ENCODE results near the gene ZNF90. TPM values are rescaled to one million over a fixed set of nuclear protein-coding genes. Genes with fewer than 3 reads are reported as not detected.

Gene ZNF90
- total and polyA plus RNA-seq, 2 donors (not counting 3 experiments of a cell fraction or from before 2014, with no cell fraction given): 0.92 to 4.1 TPM

DNA sequence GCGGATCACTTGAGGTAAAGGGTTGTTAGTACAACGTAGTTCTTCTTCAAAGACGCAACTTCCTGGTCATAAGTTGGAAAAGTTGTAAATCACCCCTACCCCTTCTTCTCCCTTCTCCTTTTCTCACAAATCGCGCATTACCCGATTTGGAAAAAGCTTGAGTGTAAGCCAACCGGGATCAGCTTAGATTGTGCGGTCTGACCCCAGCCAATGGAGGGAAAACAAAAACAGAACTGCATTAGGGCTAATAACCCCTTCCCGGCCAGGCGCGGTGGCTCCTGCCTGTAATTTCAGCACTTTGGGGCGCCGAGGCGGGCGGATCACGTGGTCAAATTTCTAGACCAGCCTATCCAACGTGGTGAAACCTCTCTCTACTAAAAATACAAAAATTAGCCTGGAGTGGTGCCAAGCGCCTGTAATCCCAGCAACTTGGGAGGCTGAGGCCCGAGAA is 806 bp downstream of the ZNF90 start:
- Histone ChIP-seq H3K36me3 (ENCODE audit: control insufficient read depth in 2 of 2, extremely low read depth in 1 of 2, insufficient read depth in 2 of 2, low read length in 2 of 2) (no peaks in the 10 kb centered on the region), H3K27me3 (ENCODE audit: control insufficient read depth in 2 of 2, insufficient read depth in 2 of 2, low read length in 2 of 2) (no peaks in the 10 kb centered on the region), H3K4me2 (ENCODE audit: insufficient read depth, low read length) (peak overlapping the region; percentile 12), H3K9ac (replicated peaks; ENCODE audit: extremely low read depth, insufficient read depth, low read length) (no peak overlapping the region), H3K9me3 (replicated peaks; ENCODE audit: control insufficient read depth, insufficient read depth, low read length) (no peaks in the 10 kb centered on the region), H3K79me2 (ENCODE audit: control insufficient read depth, insufficient read depth, low read length) (no peaks in the 10 kb centered on the region), H4K20me1 (replicated peaks; ENCODE audit: control insufficient read depth, extremely low read depth, insufficient read depth, low read length) (no peaks in the 10 kb centered on the region), H2AFZ (ENCODE audit: low read depth, low read length) (no peak overlapping the region), H3K27ac (ENCODE audit: insufficient read depth, low read depth, low read length) (no peak overlapping the region), H3K4me3 (replicated peaks in 1 of 3; ENCODE audit: insufficient read depth in 1 of 3, low read depth in 1 of 3, low read length in 3 of 3) (peak overlapping the region in 2 of 3 experiments; percentile 16 to 27), H3K9me1 (replicated peaks; ENCODE audit: control insufficient read depth, extremely low read depth, insufficient read depth, low read length) (no peaks in the 10 kb centered on the region), H3K4me1 (ENCODE audit: control insufficient read depth, extremely low read depth, insufficient read depth, low read length) (no peaks in the 10 kb centered on the region)
- no TSS peak for BruUV-seq (replicated peaks)
- ChIA-PET CTCF (no interaction called here), POLR2A (interaction anchor here (0.6 kb wide), 2 partner anchors 303 to 1115 kb away, joined by 3 read pairs; no protein-coding TSS in a partner anchor)
- TF ChIP-seq, protein P1, sequence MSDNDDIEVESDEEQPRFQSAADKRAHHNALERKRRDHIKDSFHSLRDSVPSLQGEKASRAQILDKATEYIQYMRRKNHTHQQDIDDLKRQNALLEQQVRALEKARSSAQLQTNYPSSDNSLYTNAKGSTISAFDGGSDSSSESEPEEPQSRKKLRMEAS (IDR thresholded peaks at IDR 0.05; ENCODE audit: insufficient read depth, insufficient read length): no peak
- TF ChIP-seq GATA2 (IDR thresholded peaks at IDR 0.05; ENCODE audit: insufficient read depth, insufficient read length, low read depth, low read length) (no peak), POLR2AphosphoS5 (IDR thresholded peaks at IDR 0.05; ENCODE audit: insufficient read depth, low read depth, low read length) (no peak), JUN (IDR thresholded peaks at IDR 0.05; ENCODE audit: borderline replicate concordance, insufficient read depth, insufficient read length, low read depth) (no peak), MYC (IDR thresholded peaks at IDR 0.05; ENCODE audit: low read depth, low read length) (no peak), FOS (IDR thresholded peaks at IDR 0.05; ENCODE audit: borderline replicate concordance, insufficient read depth, low read length) (no peak), EZH2 (IDR thresholded peaks at IDR 0.05; ENCODE audit: borderline replicate concordance, low read depth, low read length, severe bottlenecking) (no peak), POLR2A (IDR thresholded peaks at IDR 0.05; ENCODE audit: low read depth, low read length) (no peak)
- TF ChIP-seq, protein P2, sequence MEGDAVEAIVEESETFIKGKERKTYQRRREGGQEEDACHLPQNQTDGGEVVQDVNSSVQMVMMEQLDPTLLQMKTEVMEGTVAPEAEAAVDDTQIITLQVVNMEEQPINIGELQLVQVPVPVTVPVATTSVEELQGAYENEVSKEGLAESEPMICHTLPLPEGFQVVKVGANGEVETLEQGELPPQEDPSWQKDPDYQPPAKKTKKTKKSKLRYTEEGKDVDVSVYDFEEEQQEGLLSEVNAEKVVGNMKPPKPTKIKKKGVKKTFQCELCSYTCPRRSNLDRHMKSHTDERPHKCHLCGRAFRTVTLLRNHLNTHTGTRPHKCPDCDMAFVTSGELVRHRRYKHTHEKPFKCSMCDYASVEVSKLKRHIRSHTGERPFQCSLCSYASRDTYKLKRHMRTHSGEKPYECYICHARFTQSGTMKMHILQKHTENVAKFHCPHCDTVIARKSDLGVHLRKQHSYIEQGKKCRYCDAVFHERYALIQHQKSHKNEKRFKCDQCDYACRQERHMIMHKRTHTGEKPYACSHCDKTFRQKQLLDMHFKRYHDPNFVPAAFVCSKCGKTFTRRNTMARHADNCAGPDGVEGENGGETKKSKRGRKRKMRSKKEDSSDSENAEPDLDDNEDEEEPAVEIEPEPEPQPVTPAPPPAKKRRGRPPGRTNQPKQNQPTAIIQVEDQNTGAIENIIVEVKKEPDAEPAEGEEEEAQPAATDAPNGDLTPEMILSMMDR (IDR thresholded peaks at IDR 0.05; ENCODE audit: extremely low read depth in 1 of 2, insufficient read depth in 1 of 2, low read depth in 1 of 2, low read length in 2 of 2): no peak
- DNase-seq (ENCODE audit: low read depth, low spot score): no peak
- intact Hi-C loops (cut with micrococcal nuclease) (no loop called here), dilution Hi-C loops (cut with MboI; ENCODE audit: extremely low pct_ligation_motif_present, low sequenced_read_pairs) (no loop called here)
- no peak for FAIRE-seq
